SK-N-SH (cell line): ENCODE results near the gene P2RX5. TPM values are rescaled to one million over a fixed set of nuclear protein-coding genes. Genes with fewer than 3 reads are reported as not detected.

Experiments
- CTCF ChIA-PET: fragments of 300-600, 350-600 bp; formaldehyde crosslinking; extraction: SDS; loops from one replicate; lab custom pipeline; 2021; lab: Yijun Ruan, JAX
- POLR2A ChIA-PET: fragments of 350-600 bp; sonication (Branson Sonifier 250); formaldehyde crosslinking; extraction: SDS; loops from one replicate; lab custom pipeline; 2020; ENCODE audit warnings: antibody characterized with exemption, inconsistent platforms; lab: Yijun Ruan, JAX
- DNase-seq: peaks from one replicate; pipeline ENCODE4 v3.0.0; 2012
- H2AFZ ChIP-seq: fragments of 200-600 bp; sonication (generic); 2 replicates; pipeline ENCODE4 v1.8.1; 2016; ENCODE audit warnings: antibody characterized with exemption, mild to moderate bottlenecking, low read depth
- H3F3A ChIP-seq: fragments of 200-600 bp; sonication (generic); replicated peaks from 2 replicates; pipeline ENCODE3; 2016; ENCODE audit warnings: antibody characterized with exemption, mild to moderate bottlenecking; ENCODE audit not compliant: insufficient read depth
- H3K27ac ChIP-seq, 2 experiments: fragments of 200-500 bp in 1 of 2; fragments of 200-600 bp in 1 of 2; sonication (Bioruptor generic) in 1 of 2; sonication (generic), shearing (Covaris generic) in 1 of 2; 2 replicates each; pipeline versions ENCODE4 v1.5.1 to v1.6.1; 2014 to 2016; ENCODE audit warnings: low read depth in 2 of 2, inconsistent platforms in 1 of 2, low read length in 1 of 2, mild to moderate bottlenecking in 1 of 2, mixed read lengths in 1 of 2
- H3K27me3 ChIP-seq: fragments of 200-600 bp; sonication (generic), shearing (Covaris generic); 2 replicates; pipeline ENCODE4 v1.6.1; 2016; ENCODE audit warnings: mixed run types; ENCODE audit not compliant: insufficient read depth
- H3K36me3 ChIP-seq, 2 experiments: fragments of 200-500 bp in 1 of 2; fragments of 200-600 bp in 1 of 2; sonication (Bioruptor generic) in 1 of 2; sonication (generic) in 1 of 2; replicated peaks in 1 of 2; 2 replicates each; pipeline versions ENCODE3 to v1.5.1; 2014 to 2016; ENCODE audit warnings: low read length in 1 of 2, mild to moderate bottlenecking in 1 of 2; ENCODE audit not compliant: insufficient read depth in 2 of 2, control insufficient read depth in 1 of 2
- H3K4me1 ChIP-seq, 2 experiments: fragments of 200-500 bp in 1 of 2; fragments of 200-600 bp in 1 of 2; sonication (Bioruptor generic) in 1 of 2; sonication (generic), shearing (Covaris generic) in 1 of 2; 2 replicates each; pipeline versions ENCODE4 v1.5.1 to v1.6.1; 2014 to 2016; ENCODE audit warnings: low read depth in 1 of 2, low read length in 1 of 2, mixed run types in 1 of 2; ENCODE audit not compliant: insufficient read depth in 2 of 2, control insufficient read depth in 1 of 2
- H3K4me2 ChIP-seq: fragments of 200-600 bp; sonication (generic), shearing (Covaris generic); 2 replicates; pipeline ENCODE4 v1.6.1; 2017; ENCODE audit warnings: mixed run types
- H3K4me3 ChIP-seq, 2 experiments: fragments of 200-500 bp in 1 of 2; fragments of 200-600 bp in 1 of 2; sonication (Bioruptor generic) in 1 of 2; sonication (generic), shearing (Covaris generic) in 1 of 2; 2 replicates each; pipeline versions ENCODE4 v1.5.1 to v1.8.1; 2014 to 2016; ENCODE audit warnings: low read depth in 2 of 2, inconsistent platforms in 1 of 2, low read length in 1 of 2, mild to moderate bottlenecking in 1 of 2, mixed read lengths in 1 of 2, moderate library complexity in 1 of 2
- H3K79me2 ChIP-seq: fragments of 200-600 bp; sonication (generic); 2 replicates; pipeline ENCODE4 v1.8.1; 2017; ENCODE audit warnings: mild to moderate bottlenecking; ENCODE audit not compliant: insufficient read depth
- H3K9ac ChIP-seq: fragments of 200-600 bp; sonication (generic); 2 replicates; pipeline ENCODE4 v1.6.1; 2017; ENCODE audit warnings: mixed run types
- H3K9me2 ChIP-seq: fragments of 200-600 bp; sonication (generic); 2 replicates; pipeline ENCODE4 v1.6.1; 2017; ENCODE audit warnings: mixed run types
- H3K9me3 ChIP-seq: fragments of 200-600 bp; sonication (generic); 2 replicates; pipeline ENCODE4 v1.6.1; 2017; ENCODE audit warnings: mixed run types, mild to moderate bottlenecking, moderate library complexity
- H4K20me1 ChIP-seq: fragments of 200-600 bp; sonication (generic); 2 replicates; pipeline ENCODE4 v1.6.1; 2017; ENCODE audit warnings: mild to moderate bottlenecking, mixed run types; ENCODE audit not compliant: insufficient read depth
- EP300 ChIP-seq, 2 experiments: IDR thresholded peaks; 2 replicates each; pipeline versions ENCODE4 v1.4.0 to v1.6.1; 2012; ENCODE audit warnings: borderline replicate concordance in 1 of 2, low read depth in 1 of 2, low read length in 1 of 2
- FOXM1 ChIP-seq: IDR thresholded peaks from 2 replicates; pipeline ENCODE4 v1.4.0; 2012; ENCODE audit warnings: low read depth, mild to moderate bottlenecking
- MAX ChIP-seq: IDR thresholded peaks from 2 replicates; pipeline ENCODE4 v1.4.0; 2012; ENCODE audit warnings: low read depth
- MXI1 ChIP-seq: IDR thresholded peaks from 2 replicates; pipeline ENCODE4 v1.6.1; 2012; ENCODE audit warnings: mild to moderate bottlenecking, low read depth, low read length, improper control_type of control experiment
- NRF1 ChIP-seq: IDR thresholded peaks from 2 replicates; pipeline ENCODE4 v1.6.1; 2012; ENCODE audit warnings: low read depth, mild to moderate bottlenecking, low read length
- RFX5 ChIP-seq: IDR thresholded peaks from 2 replicates; pipeline ENCODE4 v1.6.1; 2012; ENCODE audit warnings: mild to moderate bottlenecking, improper control_type of control experiment, low read length
- SMC3 ChIP-seq: IDR thresholded peaks from 2 replicates; pipeline ENCODE4 v1.6.1; 2012; ENCODE audit warnings: low read depth, low read length, improper control_type of control experiment
- TAF1 ChIP-seq: IDR thresholded peaks from 2 replicates; pipeline ENCODE4 v1.6.1; 2012; ENCODE audit warnings: low read depth, mild to moderate bottlenecking, low read length, moderate library complexity, borderline replicate concordance
- WGBS: methylation state at CpG from one replicate; pipeline ENCODE4 v1.1.6; 2017; ENCODE audit warnings: low lambda C conversion rate; 5-methylcytosine and 5-hydroxymethylcytosine counted together
- polyA plus RNA-seq, 3 experiments: library from polyadenylated mRNA; depleted of rRNA; stranded (reverse); fragments of >200 nt; gene quantifications; 2 replicates each; pipeline ENCODE4 v1.2.3, GENCODE V29; 2012
- TF ChIP-seq, protein P1 (sequence below): fragments of 150-350 bp; IDR thresholded peaks from 2 replicates; pipeline ENCODE4 v1.6.1; 2016; ENCODE audit warnings: mild to moderate bottlenecking, low read depth, low read length
- TF ChIP-seq, protein P2 (sequence below): IDR thresholded peaks from 2 replicates; pipeline ENCODE4; 2012

The P2RX5 gene
- polyA plus RNA-seq, 1 of the 3 experiments (the other 2 are of a cell fraction) = 0.97 TPM

DNA sequence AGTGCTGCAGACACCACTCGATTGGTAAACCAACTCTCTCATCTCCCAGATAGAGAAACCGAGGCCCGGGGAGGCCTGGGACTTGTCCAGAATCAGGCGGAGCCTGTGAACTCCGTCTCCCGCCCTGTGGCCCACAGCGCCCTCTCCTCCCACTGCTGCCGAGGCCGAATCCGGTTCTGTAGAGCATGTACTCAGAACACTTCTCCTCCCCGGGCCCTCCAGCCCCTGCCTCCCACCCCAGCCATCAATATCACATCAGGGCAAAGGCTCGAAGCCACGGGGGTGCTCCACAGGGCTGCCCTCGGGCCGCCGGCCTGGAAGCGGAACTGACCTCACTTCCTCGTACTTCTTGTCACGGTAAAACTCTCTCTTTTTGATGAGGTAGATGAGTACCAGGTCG, 14.4 kb downstream of the P2RX5 start:
- no peaks in the 10 kb centered on the region for H3K27me3 ChIP-seq
- H2AFZ ChIP-seq = no peak overlapping the region
- POLR2A ChIA-PET = no interaction called here
- no peak overlapping the region for H3K4me2 ChIP-seq
- H3K79me2 ChIP-seq = no peaks in the 10 kb centered on the region
- no peaks in the 10 kb centered on the region for H3K4me1 ChIP-seq
- H4K20me1 ChIP-seq = no peaks in the 10 kb centered on the region
- no peak overlapping the region for H3K9ac ChIP-seq
- H3F3A ChIP-seq = no peaks in the 10 kb centered on the region
- 75% methylated on average over 20 of the region's 20 CpGs for WGBS
- no peaks in the 10 kb centered on the region for H3K36me3 ChIP-seq
- H3K9me3 ChIP-seq = no peaks in the 10 kb centered on the region
- H3K4me3 ChIP-seq = no peak overlapping the region
- no peaks in the 10 kb centered on the region for H3K9me2 ChIP-seq
- TF ChIP-seq MAX (no peak), SMC3 (no peak), EP300 (IDR thresholded peaks at IDR 0.05; ENCODE audit: borderline replicate concordance in 1 of 2, low read depth in 1 of 2, low read length in 1 of 2) (no peak)
- TF ChIP-seq, protein P1, sequence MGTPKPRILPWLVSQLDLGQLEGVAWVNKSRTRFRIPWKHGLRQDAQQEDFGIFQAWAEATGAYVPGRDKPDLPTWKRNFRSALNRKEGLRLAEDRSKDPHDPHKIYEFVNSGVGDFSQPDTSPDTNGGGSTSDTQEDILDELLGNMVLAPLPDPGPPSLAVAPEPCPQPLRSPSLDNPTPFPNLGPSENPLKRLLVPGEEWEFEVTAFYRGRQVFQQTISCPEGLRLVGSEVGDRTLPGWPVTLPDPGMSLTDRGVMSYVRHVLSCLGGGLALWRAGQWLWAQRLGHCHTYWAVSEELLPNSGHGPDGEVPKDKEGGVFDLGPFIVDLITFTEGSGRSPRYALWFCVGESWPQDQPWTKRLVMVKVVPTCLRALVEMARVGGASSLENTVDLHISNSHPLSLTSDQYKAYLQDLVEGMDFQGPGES = no peak
- TF ChIP-seq, protein P2, sequence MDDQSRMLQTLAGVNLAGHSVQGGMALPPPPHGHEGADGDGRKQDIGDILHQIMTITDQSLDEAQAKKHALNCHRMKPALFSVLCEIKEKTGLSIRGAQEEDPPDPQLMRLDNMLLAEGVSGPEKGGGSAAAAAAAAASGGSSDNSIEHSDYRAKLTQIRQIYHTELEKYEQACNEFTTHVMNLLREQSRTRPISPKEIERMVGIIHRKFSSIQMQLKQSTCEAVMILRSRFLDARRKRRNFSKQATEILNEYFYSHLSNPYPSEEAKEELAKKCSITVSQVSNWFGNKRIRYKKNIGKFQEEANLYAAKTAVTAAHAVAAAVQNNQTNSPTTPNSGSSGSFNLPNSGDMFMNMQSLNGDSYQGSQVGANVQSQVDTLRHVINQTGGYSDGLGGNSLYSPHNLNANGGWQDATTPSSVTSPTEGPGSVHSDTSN = no peak
- no peak overlapping the region for H3K27ac ChIP-seq
- no peak for DNase-seq
- CTCF ChIA-PET = no interaction called here

DNA sequence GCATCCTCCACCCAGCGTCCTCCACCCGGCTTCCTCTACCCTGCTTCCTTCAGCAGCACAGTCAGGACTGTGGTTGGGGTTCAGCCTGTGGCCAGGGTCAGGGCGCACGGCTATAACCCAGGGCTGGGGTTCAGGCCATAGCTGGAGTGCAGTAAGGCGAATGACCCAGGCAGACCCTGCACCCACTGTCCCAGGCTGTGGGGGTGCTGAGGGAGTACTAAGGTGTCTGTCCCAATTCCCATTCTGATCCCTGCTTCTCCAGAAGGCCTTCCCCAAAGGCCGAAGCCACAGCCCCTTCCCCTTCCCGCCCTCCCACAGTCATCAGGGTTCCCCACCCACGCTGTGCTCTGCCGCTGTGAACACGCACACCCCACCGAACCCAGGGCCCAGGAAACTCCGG, 14.9 kb downstream of the P2RX5 start:
- H3K9ac ChIP-seq = no peak overlapping the region
- H3K4me1 ChIP-seq = no peaks in the 10 kb centered on the region
- H2AFZ ChIP-seq = no peak overlapping the region
- no peak overlapping the region for H3K4me2 ChIP-seq
- no peaks in the 10 kb centered on the region for H3K36me3 ChIP-seq
- ChIA-PET CTCF (no interaction called here), POLR2A (no interaction called here)
- no peaks in the 10 kb centered on the region for H3K27me3 ChIP-seq
- no peaks in the 10 kb centered on the region for H4K20me1 ChIP-seq
- no peaks in the 10 kb centered on the region for H3K9me3 ChIP-seq
- no peaks in the 10 kb centered on the region for H3K79me2 ChIP-seq
- no peak overlapping the region for H3K4me3 ChIP-seq
- H3K27ac ChIP-seq = no peak overlapping the region
- no peaks in the 10 kb centered on the region for H3F3A ChIP-seq
- no peak for DNase-seq
- 77% methylated on average over 5 of the region's 12 CpGs for WGBS
- no peak for TF ChIP-seq NRF1
- TF ChIP-seq MXI1 = no peak
- TF ChIP-seq RFX5 = no peak
- TF ChIP-seq FOXM1 = no peak
- no peak for TF ChIP-seq TAF1
- no peak for TF ChIP-seq MAX
- no peaks in the 10 kb centered on the region for H3K9me2 ChIP-seq
